NCI-H2171 treated with DMSO at 0.1 percent for 48 hours (cell line): ENCODE measurements around the gene LATS1.
"Not testable (repeated sequence)": the region's sequence is repeated elsewhere in the genome, so short reads cannot be mapped to it uniquely, and the experiment has no call there.

Experiments
- DNase-seq: peaks from one replicate; lab custom pipeline; 2025; lab: John Stamatoyannopoulos, UW

LATS1 gene

DNA sequence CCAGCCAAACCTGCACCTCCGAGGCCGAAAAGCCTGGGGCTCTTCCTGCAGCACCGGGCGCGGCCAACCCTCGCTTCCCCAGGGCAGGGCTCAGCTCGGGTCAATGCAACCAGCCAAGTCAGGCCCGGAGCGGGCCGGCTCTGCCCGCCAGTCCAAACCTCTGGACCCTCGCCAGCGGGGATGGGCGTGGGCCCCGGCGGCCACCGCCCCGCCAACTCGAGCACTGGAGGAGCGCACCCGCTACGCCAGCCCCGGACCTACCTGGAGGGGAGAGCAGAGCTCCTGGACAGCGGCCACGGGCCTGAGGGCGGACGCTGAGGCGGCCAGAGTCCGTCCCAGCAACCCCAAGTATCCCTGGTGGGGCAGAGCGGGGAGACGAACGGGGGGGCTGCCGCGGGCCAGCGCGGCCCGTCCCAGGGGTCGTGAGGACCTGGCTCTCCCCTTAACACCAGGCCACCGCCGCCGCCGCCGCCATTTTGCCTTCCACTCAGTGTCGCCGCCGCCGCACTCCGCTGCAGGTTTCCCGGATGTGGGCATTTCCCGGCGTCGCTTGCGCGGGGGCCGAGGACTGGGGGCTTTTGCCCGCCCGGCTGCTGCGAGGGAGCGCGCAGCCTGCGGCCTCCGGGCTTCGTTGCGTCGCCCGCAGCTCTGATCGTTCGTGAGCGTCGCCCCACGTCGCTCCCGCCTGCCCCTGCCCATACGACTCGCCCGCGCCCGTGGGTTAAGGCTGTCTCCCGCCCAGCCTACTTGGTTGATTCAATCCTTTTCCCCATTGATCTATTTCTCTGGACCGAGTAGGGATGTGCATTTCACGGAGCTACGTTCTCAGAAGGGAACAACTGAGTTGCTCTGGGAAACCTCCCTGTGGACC lies at the start of gene LATS1:
Gene LATS1, minus strand, starts transcription at position 514 of the 871 bp plus-strand sequence. CDS start 15,975 bp downstream, outside the sequence.
- peak; percentile 86 for DNase-seq

DNA sequence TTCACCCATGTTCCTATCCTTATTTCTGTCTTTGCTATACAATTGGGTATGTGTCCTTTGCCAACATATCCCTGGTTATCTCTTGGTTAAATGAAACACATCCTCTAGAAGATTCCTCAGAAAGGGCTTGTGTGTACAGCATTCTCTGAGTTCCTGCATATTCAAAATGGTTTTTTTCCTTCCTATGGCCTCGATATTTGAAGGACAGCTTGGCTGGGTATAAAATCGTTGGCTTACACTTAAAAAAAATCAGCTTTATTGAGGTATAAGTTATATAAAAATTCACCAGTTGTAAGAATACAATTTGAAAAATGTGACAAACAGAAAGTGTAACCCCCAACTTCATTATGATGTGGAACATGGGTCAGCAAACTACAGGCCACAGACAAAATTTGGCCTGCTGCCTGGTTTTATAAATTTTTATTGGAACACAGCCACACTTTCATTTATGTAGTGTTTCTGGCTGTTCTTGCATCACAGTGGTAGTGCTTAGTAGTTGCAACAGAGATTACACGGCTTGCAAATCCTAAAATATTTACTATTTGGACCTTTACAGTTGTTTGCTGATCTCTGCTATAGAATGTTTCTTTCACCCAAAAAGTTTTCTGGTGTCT lies 48.4 kb upstream of the LATS1 start:
- DNase-seq, result no peak

DNA sequence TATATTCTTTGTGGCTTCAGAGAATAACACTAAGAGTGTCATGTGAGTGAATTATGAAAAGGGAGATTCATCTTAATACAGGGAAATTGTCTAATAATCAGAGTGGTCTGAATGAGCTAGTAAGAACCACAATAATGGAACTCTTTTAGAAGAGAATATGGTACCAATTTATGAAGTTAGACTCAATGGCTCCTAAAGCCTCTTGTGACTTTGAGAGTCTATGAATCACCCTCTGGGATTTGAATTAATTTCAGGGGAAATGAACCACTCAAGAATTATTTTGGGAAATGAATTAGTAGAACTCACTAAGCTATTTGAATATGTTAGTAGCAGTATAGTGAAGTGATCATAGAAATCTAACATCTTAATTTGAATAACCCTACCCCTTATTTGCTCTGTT lies 46.0 kb upstream of the LATS1 start:
- DNase-seq, result no peak

DNA sequence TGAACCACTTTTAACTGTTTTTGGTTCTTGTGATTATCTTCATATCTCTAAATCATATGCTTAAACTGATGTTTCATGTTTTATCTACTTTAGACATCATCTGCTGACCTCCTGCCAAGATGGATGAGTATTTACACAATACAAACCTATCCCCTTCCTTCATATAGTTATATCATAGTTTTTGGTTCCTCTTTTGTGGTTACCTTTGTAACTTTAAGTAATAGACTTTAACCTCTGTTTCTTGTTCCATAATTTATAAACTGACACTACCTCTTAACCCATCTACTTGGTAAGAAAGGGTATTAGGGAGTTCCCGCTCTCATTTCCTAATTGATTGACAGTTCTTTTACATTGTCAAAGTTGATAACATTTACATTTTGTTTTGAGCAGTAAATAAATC lies 43.5 kb upstream of the LATS1 start:
- DNase-seq, result no peak

DNA sequence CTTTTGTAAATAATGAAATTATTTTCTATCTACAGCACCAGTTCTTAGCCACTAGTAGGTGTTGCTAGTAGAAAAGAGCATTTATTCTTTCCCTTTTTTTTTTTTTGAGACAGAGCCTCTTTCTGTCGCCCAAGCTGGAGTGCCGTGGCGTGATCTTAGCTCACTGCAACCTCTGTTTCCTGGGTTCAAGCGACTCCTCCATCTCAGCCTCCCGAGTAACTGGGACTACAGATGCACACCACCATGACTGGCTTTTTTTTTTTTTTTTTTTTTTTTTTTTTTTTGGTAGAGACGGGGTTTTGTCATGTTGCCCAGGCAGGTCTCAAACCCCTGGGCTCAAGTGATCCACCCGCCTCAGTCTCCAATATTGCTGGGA lies 38.3 kb upstream of the LATS1 start:
- DNase-seq, result no peak

DNA sequence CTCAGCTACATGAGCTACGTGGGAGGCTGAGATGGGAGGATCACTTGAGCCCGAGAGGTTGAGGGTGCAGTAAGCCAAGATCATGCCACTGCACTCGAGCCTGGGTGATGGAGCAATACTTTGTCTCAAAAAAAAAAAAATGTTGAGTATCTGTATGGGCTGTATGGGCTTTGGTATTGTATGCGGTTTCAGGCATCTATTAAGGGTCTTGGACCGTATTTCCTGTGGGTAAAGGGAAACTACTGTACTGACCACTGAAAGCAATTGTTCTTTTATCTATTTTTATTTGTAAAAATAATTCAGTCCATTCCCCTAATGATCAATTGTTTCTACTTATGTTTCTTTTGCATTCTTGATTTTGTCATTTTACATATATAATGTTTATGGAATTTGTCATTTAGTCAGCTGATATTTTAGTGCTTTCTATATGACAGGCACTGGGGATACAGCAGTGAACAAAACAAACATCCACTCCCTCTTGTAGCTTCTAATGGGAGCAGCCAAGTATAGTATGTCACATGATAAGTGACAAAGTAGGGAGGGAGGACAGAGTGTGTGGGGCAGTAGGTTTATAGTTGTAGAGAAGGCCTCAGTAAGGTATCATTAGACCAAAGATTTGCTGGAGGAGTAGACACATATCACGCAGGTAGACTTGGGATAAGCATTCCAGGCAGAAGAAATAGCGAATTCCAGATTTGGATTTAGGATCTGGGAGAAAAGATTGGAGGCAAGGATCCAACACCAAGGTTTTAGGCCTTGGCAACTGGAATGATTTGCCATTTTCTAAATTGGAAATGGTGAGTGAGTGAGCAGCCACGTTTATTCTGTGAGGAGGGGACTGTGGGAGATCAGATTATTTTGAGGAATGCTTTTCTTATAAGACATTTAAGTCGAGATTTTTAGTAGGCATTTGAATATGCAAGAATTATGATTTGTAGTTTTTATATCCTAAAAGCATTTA lies 37.7 kb upstream of the LATS1 start:
- DNase-seq, result no peak

DNA sequence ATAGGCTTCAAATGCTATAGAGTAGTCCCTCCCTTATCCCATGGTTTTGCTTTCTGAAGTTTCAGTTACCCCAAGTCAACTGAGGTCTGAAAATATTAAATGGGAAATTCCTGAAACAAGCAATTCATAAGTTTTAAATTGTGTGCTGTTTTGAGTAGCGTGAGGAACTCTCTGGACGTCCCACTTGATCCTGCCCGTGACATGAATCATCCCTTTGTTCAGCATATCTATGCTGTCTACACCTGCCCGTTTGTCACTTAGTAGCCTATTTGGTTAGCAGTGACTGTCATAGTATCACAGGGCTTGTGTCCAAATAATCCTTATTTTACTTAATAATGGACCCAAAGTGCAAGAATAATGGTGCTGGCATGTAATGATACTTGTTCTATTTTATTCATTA lies 36.6 kb upstream of the LATS1 start:
- DNase-seq, result no peak

DNA sequence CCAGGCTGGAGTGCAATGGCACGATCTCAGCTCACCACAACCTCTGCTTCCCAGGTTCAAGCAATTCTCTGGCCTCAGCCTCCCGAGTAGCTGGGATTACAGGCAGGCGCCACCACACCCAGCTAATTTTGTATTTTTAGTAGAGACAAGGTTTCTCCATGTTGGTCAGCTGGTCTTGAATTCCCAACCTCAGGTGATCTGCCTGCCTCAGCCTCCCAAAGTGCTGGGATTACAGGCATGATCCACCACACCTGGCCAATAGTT lies 35.4 kb upstream of the LATS1 start:
- DNase-seq, result not testable (repeated sequence)

DNA sequence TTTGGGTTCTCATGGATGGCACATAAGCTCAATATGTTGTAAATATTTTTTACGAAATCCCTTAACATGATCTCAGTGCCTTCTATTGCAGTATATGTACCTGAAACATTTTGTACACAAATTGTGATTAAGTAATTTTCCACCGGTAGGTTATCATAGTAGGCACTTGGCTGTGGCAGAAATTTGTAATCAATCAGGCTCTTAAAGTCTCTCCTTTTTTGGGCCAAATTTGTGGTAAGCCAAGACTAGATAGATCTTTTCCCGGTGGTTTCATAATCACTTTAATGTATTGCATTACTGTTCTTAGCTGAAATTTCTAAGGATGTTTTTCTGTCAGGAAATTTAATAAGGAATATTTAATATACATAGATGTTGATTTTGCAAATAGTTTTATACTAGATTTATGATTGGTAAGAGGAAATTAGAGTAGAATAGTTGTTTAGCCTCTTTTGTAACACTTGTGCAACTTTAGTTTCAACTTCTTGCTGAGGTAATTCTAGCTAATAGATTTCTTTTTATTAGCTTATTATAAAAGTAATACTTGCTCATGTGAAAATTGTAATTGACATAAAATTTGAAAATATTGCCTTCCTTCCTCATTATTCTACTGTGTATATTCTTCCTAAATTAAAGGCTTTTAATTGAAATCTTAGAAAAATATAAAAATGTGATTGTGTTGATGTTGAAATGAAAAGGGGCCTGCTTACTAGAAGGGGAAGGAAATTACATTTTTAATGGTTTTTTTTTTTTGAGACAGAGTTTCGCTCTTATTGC lies 34.9 kb upstream of the LATS1 start:
- DNase-seq, result no peak

DNA sequence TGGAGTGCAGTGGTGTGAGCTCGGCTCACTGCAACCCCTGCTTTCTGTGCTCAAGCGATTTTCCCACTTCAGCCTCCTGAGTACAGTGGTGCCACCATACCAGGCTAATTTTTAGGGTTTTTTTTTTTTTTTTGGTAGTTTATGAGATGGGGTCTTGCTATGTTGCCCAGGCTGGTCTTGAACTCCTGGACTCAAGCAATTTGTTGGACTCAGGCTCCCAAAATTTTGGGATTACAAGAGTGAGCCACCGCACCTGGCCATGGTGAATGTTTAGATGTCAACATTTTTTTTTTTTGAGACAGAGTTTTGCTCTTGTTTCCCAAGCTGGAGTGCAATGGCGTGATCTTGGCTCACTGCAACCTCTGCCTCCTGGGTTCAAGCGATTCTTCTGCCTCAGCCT lies 34.0 kb upstream of the LATS1 start:
- DNase-seq, result not testable (repeated sequence)

DNA sequence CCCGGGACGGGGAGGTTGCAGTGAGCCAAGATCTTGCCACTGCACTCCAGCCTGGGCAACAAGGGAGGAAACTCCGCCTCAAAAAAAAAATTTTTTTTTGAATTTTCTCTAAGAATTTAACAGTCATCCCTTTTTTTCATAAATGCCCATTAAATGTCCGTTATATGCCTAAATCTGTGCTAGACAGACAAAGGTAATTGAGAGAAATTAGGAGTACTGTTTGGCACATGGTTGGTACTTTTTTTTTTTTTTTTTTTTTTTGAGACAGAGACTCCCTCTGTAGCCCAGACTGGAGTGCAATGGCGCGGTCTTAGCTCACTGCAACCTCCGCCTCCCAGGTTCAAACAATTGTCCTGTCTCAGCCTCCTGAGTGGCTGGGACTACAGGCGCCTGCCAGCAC lies 33.3 kb upstream of the LATS1 start:
- DNase-seq, result no peak

DNA sequence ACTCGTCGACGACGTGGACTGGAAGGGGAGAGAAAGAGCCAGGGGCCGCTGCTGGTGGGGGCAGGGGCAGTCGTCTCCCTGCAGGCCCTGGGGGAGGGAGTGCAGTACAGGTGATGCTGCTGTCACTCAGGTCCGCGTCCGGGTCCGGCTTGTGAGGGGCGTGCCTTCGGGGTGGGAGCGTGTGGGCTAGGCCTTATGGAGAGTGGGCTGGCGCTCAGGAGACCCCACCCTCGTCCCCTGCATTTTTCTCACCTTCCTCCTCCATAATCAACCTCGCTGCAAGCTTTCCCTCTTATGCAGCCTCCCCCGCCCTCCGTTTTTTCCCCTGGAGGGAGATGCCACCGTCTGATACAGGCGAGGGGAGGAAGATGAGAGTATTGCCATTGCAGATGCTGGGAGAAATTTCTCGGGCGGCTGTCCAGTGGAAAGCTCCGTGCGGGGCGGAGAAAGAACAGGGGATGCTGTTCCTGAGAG lies 32.3 kb upstream of the LATS1 start:
- peak; percentile 74 for DNase-seq

DNA sequence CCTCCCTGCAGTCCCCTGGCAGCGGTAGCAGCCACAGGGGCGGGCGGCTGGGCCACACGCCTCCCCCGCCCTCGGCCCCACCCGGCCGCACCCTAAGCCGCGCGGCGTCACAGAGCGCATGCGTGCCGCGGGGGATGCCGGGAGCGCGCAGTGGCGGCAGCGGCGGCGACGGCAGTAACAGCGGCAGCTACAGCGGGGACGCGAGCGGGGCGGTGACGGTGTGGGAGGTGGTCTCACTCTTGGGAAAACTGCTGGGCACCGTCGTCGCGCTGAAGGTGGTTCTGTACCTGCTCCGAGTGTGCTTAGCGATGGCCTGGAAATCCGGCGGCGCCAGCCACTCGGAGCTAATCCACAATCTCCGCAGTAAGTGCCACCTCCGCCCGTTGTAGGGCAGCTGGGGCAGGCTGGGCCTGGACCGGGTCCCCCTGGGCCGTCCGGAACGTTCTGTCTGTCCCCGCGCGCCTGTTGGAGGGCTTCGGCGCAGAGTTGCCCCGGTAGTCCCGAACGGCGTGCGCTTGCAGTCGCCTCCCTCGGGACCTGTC lies 31.8 kb upstream of the LATS1 start, which contains the start of gene PCMT1:
Gene PCMT1, plus strand, starts transcription at position 148 of the 542 bp plus-strand sequence. Its CDS starts 161 bp downstream, at position 309.
- peak; percentile 82 for DNase-seq

DNA sequence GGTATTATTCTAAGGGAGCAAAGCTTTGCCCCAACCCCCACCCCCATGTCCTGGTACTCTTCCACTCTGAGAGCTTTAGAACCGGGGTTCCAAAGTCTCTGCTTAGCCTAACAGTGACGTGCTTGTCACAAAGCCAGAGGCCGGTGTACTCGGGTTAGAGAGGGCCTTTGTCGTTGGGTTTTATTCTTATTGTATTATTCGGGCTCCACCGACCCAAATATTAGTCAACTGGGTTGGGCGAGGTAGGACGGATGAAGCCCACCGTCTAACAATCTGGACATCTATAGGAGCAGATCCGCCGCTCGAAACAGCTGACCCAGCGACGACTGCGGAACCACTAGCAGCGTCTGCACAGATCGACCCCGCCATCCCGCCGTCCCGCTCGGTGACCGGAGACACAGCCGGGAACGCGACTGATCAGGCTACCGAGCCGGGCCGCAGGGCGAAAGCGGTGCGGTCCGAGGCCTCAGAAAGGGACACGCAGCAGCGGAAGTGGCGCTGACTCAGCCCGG lies 31.2 kb upstream of the LATS1 start:
- not testable (repeated sequence) for DNase-seq

DNA sequence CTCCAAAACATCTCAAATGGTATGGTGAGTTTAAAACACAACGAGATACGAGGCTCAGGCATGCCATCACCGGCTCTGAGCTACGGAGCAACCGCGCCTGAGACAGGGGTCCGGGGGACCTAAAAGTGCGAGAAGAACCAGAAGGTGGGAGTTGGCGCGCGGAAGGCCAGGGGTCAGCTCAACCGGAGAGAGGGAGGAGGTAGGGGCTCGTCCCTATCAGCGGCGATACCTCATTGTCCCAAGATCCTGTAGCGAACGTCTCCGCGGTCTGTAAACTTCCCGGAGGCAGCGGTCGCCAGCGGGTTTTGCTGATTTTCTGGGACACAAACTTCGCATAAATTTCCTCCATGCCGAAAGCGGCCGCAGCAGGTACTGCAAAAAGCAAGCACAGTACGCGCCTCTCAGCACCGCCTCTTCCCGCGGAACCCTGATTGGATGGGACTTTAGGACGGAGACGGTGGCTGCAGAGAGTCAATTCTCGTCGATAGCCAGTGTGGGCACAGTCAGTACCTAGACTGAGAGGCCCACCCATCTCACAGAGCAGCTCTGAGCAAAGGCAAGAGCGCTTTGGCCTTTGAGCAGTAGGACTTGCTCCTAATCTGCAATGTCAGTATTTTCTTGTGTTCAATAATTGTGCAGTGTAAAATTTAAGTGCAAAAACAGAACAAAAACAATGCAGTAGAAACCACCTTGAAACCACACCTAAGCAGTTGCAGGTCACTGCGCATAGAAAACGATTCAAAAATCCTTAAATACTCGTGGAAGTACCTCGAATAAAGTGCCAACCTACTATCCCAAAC lies 28.4 kb upstream of the LATS1 start, which contains the start of gene NUP43:
Gene NUP43, minus strand, starts transcription at position 383 of the 800 bp plus-strand sequence. Its CDS starts 34 bp downstream, at position 349.
- peak; percentile 95 for DNase-seq

DNA sequence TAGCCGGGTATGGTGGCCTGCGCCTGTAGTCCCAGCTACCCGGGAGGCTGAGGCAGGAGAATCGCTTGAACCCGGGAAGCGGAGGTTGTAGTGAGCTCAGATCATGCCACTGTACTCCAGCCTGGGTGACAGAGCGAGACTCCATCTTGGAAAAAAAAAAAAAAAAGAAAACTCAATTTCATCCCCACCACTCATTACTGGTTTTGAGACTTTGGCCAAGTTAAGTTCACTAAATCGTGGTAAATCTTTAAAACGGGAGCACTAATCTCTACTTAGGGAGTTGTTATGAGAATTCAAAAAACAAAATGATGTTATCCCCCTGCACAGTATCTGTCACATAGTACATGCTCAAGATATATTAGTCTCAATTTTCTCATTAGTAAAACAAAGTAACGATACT lies 27.4 kb upstream of the LATS1 start:
- not testable (repeated sequence) for DNase-seq

DNA sequence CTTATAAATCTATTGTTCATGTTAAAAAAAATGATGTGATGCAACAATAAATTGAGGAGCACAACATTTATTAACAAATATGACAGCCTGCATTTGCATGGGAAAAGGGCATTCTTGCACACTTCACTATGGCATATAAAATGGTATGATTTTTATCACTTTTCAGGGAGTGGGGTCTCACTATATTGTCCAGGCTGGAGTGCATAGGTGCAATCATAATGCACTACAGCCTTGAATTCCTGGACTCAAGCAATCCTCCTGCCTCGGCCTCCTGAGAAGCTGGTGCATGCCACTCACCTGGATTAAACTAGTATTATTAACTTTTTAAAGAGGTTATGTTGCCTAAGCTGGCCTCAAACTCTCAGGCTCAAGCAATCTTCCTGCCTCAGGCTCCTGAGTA lies 17.0 kb upstream of the LATS1 start:
- no peak for DNase-seq

DNA sequence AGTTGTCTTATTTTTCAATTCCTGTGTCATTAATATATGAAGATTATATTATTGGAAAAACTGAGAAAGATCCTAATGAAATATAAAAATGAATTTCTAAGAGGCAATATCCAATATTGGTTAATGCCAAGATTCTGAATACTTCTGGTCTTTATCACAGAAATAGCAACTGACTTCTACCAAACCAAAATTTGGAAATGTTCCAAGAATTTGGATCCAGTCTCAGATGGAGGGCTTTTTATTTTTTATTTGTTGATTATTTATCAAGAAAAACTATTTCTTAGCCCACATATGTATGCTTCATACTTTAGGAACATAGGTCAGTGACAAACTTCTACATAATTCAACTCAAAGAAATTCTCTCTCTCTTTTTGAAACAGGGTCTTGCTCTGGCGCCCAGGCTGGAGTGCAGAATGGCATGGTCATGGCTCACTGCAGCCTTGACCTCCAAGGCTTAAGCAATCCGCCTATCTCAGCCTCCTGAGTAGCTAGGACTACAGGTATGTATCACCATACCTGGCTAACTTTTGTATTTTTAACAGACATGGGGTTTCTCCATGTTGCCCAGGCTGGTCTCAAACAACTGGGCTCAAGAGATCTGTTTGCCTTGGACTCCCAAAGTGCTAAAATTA lies 15.3 kb upstream of the LATS1 start:
- no peak for DNase-seq

DNA sequence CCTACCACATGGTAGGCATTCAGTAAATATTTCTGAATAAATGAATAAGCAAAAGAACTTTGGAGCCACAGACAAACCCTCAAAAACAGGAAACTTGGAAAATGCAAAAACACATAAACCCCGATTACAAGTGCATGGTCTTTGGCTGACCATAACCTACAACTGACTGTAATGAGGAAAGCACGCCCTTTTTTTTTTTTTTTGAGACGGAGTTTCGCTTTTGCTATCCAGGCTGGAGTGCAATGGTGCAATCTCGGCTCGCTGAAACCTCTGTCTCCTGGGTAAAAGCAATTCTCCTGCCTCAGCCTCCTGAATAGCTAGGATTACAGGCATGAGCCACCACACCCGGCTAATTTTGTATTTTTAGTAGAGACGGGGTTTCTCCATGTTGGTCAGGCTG lies 11.9 kb upstream of the LATS1 start:
- DNase-seq, result no peak
